GM12878 (cell line): Measurements from ENCODE around the gene FOXP1. TPM values are rescaled to one million over a fixed set of nuclear protein-coding genes. Genes with fewer than 3 reads are reported as not detected.

Experiments used
- CHD1 ChIP-seq: IDR thresholded peaks from 2 replicates; pipeline ENCODE4 v1.6.1; 2012; ENCODE audit warnings: low read depth, low read length, improper control_type of control experiment
- CHD2 ChIP-seq: IDR thresholded peaks from 2 replicates; pipeline ENCODE4 v1.6.1; 2011; ENCODE audit warnings: low read depth, low read length, improper control_type of control experiment, borderline replicate concordance
- ESRRA ChIP-seq: IDR thresholded peaks from 2 replicates; pipeline ENCODE4 v1.6.1; 2012; ENCODE audit warnings: mild to moderate bottlenecking, low read length, improper control_type of control experiment
- MTA2 ChIP-seq: fragments of 450-650 bp; IDR thresholded peaks from 2 replicates; pipeline ENCODE4 v1.6.1; 2016; ENCODE audit warnings: low read depth, mild to moderate bottlenecking, moderate library complexity
- RAD51 ChIP-seq: fragments of 450-650 bp; IDR thresholded peaks from 2 replicates; pipeline ENCODE4 v1.6.1; 2016; ENCODE audit warnings: moderate library complexity, mild to moderate bottlenecking, inconsistent platforms
- SMC3 ChIP-seq: IDR thresholded peaks from 2 replicates; pipeline ENCODE4 v1.6.1; 2011; ENCODE audit warnings: low read length, improper control_type of control experiment, borderline replicate concordance
- YBX1 ChIP-seq: fragments of 450-650 bp; IDR thresholded peaks from 2 replicates; pipeline ENCODE4 v1.6.1; 2016; ENCODE audit warnings: antibody characterized with exemption
- YY1 ChIP-seq: IDR thresholded peaks from 2 replicates; pipeline ENCODE4 v1.6.1; 2011; ENCODE audit warnings: low read depth, mild to moderate bottlenecking, low read length
- ZSCAN29 ChIP-seq: fragments of 450-650 bp; IDR thresholded peaks from 2 replicates; pipeline ENCODE4 v1.6.1; 2017; ENCODE audit warnings: mild to moderate bottlenecking, moderate library complexity
- polyA plus RNA-seq, 11 experiments: library from polyadenylated mRNA; depleted of rRNA in 4 of 11; unstranded in 6 of 11; stranded (reverse) in 5 of 11; fragments of >200 nt; fragmentation: Nextera tagmentation in 4 of 11; fragmentation: Illumina TruSeq in 1 of 11; extraction: Ambion mirVana in 4 of 11; extraction: Trizol in 1 of 11; gene quantifications; 1 replicate in 1 of 11; 2 replicates in 10 of 11; pipeline versions ENCODE4 v1.2.1 to v1.2.3, GENCODE V29; 2011 to 2016; ENCODE audit warnings: inconsistent platforms in 2 of 11, missing spikeins in 2 of 11, low read depth in 1 of 11
- total RNA-seq, 4 experiments: library from RNA; depleted of rRNA in 3 of 4; stranded (reverse); fragments of >200 nt in 3 of 4; fragmentation: Illumina TruSeq in 1 of 4; extraction: Trizol in 1 of 4; gene quantifications; 2 replicates each; pipeline versions ENCODE4 v1.2.1 to v1.2.3, GENCODE V29; 2013 to 2021
- TF ChIP-seq, protein P1 (sequence below): fragments of 450-650 bp; IDR thresholded peaks from 2 replicates; pipeline ENCODE4 v1.6.1; 2014; ENCODE audit warnings: mild to moderate bottlenecking
- TF ChIP-seq, protein P2 (sequence below): IDR thresholded peaks from 2 replicates; pipeline ENCODE4 v1.6.1; 2011; ENCODE audit warnings: low read depth, low read length, improper control_type of control experiment, borderline replicate concordance

The FOXP1 gene
- total and polyA plus RNA-seq, 10 of the 15 experiments (the other 5 are each of a cell fraction or from before 2014, with no cell fraction given): 0.05 to 1.6 (median 0.20) TPM; not detected in 1

DNA sequence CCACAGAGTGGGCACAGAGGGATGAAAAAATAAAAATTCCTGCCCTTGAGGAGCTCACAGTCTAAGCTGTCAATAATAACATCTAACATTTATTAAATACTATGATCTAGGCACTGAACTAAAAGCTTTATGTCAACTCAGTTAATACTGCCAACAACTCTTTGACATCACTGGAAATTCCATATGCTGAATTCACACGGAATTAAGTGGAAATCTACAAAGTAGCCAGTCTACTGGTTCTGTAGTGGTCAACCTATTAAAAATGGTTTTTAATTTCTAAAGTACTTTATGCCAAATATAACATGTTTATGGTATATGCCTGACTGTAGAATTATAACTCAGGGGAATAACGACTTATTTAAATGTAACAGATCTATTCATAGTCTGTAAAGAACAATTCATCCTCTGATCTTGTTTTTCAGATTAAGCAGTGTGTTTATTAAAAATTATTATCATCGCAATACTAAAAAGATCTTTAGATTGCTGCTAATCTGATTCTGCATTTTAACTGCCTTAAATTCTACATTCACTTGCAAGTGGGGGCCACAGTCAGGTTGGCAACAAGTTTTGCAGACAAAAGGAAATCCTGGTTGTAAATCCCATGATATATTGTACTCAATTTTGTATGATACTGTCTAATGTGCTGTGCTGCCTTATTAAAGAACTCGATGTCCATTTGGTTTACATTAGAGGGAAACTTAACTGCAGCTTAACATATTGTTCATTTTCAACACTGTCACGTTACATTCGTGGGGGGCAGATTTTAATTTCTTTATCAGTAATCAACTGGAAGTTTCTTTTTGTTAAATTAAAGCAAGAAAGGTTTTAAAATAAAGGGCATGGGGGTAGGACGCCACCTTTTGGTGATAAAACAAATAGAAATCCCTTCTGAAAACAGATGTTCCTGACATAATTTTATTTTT, 2.6 kb upstream of the FOXP1 start (continued):
- TF ChIP-seq ZSCAN29 (no peak), CHD2 (no peak), CHD1 (no peak), MTA2 (no peak), RAD51 (no peak), SMC3 (peak; percentile 51; the same call in 1 of the 2 replicates), YBX1 (no peak), ESRRA (no peak), YY1 (no peak)
- TF ChIP-seq, protein P1, sequence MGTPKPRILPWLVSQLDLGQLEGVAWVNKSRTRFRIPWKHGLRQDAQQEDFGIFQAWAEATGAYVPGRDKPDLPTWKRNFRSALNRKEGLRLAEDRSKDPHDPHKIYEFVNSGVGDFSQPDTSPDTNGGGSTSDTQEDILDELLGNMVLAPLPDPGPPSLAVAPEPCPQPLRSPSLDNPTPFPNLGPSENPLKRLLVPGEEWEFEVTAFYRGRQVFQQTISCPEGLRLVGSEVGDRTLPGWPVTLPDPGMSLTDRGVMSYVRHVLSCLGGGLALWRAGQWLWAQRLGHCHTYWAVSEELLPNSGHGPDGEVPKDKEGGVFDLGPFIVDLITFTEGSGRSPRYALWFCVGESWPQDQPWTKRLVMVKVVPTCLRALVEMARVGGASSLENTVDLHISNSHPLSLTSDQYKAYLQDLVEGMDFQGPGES: no peak
- TF ChIP-seq, protein P2, sequence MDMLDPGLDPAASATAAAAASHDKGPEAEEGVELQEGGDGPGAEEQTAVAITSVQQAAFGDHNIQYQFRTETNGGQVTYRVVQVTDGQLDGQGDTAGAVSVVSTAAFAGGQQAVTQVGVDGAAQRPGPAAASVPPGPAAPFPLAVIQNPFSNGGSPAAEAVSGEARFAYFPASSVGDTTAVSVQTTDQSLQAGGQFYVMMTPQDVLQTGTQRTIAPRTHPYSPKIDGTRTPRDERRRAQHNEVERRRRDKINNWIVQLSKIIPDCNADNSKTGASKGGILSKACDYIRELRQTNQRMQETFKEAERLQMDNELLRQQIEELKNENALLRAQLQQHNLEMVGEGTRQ: no peak
